Stimulated activated CD4-positive, alpha-beta T cell treated with anti-CD3 and anti-CD28 coated beads, Interleukin-12 subunit alpha, Interleukin-12 subunit beta, amount 100 ng/mL, for 4 hours (primary cell): ENCODE measurements around the gene IRS1.

Experiments
- DNase-seq: peaks from one replicate; pipeline ENCODE4 v3.0.0-alpha.2; 2020

IRS1 gene

DNA sequence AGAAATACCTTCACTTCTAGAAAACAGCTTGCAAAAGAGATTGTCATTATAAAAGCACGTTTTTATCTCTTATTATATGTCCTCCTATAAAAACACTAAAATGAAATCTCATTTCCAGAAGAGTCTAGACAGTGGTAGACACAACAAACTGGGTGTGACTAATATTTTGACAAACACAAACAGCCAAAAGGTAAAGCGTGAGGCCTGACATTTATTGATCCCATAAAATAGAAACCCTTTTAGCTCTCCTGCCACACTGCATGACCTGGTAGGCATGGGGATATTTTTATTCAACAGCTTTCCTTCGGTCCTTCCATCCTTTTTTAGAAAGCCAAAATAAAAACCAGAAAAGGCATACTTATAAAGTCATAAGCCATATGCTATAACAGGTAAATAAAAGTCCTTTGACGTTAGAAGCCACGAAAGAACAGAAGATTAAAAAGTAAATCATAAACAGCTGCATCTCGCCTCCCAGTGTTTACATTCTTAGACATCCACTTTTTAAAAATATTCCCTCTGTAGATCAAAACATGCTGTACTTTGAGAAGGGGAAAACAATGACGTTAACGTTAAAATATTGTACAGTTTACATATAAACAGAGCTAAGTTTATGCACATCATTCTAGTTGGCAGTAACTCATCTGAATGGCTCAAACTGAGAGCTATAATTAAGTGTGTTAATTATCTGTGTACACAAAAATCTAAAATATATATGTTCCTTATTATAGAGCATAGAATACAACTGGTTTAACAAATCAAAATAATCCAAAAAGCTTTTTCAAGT lies 44.6 kb downstream of the IRS1 start:
- no peak for DNase-seq

DNA sequence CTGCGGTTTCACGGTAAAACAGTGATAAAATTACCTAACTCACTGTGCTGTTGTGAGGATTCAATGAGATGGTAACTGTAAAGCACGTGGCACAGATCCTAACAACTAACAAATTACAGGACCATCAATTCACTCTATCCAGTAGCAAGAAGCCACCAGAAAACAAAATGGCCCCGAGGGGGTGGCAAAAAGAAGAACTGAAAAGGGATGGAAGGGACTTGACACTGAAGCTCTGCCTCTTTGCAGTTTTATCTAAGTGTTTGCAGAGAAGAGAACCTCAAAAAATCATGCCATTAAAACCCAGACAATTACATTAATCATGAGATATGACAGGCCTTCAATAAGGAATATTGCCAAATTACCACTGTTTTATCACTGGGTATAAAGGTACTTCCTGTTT lies 46.7 kb downstream of the IRS1 start:
- DNase-seq = no peak

DNA sequence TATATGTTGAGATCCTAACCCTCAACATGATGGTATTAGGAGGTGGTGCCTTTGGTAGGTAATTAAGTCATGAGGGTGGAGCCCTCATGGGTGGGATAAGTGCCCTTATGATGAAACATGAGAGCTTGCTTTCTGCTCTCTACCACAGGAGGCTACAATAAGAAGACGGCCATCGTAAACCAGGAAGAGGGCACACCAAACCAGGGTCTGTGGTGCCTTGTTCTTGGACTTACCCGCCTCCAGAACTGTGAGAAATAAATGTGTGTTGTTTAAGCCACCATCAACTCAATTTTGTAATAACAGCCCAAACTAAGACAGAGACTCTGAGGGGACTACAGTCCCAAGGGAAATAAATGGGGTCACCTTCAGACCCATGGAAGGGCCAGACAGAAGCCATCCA lies 52.3 kb downstream of the IRS1 start:
- no peak for DNase-seq

DNA sequence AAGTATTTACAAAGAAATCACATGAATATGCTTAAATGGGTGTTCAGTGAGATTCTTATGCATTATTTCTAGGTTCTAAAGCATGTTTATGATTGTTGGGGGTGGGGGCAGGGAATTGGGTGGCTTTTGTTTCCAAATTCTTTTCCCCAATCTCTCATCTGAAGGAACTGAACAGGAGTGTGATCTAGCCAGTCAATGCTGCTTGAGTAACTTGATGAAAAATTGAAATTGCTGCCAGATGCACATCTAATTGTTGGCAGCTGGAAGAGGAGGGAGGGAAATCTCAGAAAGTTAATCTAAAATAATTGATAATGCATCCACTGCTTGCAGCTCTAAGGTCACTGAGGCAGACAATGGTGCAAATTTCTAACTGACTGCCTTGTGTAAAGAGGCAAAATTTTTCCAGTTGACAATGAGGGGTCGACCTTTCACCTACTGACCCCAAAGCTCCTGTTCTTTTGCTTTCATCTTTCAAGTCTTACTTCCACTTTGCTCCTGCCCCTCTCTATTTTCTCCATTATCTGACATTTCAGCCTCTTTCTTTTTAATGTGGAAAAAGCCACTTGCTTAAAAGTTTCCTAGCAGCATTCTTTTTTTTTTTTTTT lies 53.3 kb downstream of the IRS1 start:
- no peak for DNase-seq

DNA sequence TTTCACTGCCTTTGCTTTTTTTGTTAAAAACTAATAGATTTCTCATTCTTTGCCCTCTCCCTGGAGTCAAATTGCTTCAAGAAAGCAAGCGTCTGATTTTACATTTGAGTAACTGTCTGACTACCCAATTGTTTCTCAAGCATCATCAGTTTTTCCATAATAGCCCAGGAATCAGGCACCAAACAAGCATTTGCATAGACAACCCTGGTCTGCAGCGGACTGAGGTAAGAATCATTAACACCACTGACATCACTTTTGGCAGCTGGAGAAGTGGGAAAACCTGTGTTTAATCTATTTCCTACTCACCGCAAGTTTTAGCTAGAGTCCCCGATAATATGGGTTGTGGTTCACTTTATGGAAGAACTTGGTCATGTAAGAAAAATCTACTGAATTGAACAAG lies 55.7 kb downstream of the IRS1 start:
- no peak for DNase-seq

DNA sequence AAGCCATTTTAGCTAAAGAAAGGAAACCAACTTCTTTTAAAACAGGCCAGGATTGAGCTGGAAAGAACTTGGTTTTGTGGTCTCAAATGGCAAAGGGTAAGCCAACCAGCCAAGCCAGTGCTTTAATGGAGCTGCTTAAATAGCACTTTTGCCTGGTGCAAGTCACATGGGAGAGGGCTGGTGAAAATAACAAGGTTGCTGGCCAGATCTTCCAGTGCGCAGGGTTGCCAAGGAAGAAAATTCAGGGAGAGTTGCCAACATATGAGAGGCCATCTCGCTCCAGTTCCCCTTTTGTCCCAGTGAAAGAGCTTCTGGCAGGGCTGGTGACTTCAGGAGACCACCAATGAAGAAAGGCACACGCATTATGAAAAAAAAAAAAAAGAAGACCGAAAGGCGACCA lies 57.3 kb downstream of the IRS1 start:
- no peak for DNase-seq

DNA sequence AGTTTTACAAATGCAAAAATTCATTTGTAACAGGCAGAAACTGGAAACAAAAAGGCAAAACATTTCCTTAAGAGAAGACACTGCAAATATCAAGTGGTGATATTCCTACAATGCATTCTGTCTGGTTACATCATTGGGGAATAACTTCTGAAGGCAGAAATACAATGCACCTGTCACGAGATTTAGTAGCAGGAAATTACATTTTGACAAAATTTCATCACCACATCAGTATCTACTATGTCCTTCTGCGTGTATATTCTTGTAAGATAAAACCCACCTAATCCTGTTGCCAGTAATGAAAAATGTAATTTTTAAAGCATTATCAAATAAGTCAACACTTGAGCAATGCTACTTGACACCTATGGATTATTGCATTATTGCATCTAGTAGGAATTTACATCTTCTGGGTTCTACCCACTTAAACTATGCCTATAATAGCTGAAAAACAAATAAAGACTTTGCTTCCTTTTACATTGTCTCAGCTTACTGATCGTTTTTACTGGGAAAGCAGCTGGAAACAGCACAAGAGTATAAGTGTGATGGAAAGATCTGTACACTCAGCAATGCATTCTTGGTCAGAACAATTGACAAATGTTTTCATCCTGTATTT lies 59.5 kb downstream of the IRS1 start:
- no peak for DNase-seq

DNA sequence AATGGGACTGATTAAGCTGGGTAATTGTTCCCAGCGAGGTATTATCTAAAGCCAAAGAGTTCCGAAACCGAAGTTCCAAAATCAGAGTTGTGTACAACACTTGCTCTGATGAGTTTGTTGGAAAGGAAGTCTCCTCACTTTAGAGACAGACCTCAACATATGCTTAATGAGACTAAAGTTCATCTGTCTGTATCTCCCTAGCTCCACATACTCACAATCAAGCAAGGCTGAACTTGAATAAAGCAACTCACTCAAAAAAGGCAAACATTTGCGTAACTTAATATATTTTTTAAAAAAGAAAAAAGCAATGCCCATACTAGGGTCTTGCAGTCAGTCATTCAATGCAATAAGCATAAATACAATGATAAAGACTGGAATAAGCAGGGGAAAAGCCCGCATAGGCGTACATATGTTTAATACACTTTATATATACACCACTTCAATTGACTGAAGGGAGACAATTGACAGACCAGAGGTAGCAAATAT lies 60.0 kb downstream of the IRS1 start:
- DNase-seq = no peak

DNA sequence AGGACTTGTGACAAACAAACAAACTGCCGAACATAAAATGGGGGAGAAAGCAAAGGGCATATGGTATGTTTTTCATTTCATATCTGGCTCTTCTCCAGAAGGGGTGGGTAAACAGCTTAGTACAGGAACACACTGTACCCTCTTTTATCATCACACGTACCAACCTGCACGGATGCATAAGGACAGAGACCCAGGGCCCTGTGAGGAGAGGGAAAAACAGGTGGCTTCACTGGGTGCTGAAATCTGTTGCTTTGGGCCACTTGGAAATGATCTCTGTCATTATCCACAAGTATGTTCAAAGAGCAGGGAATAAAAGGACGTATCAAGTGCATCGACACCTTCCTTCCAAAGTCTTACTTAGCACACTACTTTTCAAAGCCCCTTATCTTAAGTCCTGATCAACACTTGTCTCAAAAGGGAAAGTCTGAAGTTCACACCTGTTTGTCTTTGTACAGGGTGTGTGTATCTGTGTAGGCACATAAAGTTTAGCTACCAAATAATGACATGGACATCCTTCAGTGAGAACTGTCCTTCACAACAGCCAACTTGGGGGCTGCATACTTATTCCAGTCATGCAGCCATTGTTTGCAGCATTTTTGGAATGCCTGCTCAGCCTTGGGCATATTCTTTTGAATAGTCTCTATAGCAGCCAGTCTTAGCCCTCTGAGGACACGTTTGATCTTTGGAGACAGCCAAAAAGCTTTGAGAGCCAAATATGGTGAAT lies 60.6 kb downstream of the IRS1 start:
- DNase-seq = no peak

DNA sequence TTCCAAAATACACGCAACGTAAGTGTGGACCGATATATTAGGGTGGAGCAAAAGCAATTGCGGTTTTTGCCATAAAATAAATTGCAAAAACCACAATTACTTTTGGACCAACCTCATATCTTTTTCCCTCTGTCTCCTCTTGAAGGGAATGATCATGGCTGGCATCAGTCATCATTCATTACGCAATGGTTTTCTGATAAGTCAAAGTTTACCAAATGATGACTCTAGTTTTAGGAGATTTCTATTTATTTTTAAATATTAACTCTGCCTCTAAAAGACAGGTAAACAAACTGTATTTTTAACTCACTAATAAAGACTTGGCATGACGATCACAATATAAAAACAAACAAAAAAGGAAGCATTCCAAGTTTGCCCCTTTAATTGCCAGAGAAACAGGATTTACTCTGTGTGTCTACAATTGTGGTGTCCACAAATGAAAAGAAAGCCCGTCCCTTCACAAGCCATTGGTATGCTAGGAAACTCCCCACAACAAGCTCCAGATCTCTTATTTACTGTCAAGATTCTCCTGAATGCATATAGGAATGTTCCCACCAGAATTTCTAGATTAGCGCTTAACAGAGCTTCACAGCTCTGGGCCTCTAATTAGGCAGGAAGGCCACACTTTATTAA lies 61.3 kb downstream of the IRS1 start:
- no peak for DNase-seq

DNA sequence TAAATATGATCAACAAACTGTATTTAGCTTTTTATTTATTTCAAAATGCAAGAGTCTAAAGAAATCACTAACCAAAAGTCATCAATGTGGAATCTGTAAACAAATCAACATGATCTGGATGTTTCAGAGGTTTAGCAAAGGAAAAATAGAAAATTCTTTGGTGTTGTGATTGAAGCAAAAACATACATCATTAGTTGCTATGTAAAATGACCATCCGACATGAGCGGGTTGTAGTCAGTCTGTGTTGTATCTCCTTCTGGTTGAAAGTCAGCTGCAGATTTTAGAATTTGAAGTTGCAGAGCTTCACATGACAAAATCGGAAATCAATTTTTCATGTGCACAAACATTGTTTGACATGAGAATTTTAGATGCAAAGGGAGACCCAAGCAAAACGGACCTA lies 63.2 kb downstream of the IRS1 start:
- DNase-seq = no peak

DNA sequence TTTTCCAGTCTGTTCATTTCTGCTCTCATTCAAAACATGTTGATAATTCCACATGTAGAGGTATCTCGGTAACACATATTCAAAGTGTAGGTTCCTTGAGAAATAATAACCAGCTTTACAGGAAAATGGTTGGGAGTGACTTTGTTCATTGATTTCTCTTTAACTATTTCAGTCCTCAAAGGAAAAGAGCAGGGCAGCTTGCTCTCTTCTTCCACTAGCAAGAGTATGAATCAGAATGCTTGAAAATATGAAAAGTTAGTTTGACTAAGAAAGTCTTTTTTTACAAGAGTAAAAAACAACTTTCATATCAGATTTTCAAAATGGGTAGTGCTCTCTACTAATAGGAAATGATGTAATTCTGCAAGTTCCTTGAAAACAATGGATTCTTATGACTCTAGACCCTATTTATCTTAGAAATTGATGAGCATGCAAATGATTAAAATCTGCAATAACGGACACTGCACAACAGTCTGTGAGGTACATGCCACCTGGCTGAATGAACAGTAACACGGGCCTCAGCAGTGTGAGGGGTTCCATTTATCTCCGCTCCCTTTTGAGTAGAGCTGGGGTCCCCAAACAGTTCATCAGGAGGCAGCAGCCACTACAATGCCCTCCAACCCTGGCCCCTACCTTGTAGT lies 65.6 kb downstream of the IRS1 start:
- no peak for DNase-seq

DNA sequence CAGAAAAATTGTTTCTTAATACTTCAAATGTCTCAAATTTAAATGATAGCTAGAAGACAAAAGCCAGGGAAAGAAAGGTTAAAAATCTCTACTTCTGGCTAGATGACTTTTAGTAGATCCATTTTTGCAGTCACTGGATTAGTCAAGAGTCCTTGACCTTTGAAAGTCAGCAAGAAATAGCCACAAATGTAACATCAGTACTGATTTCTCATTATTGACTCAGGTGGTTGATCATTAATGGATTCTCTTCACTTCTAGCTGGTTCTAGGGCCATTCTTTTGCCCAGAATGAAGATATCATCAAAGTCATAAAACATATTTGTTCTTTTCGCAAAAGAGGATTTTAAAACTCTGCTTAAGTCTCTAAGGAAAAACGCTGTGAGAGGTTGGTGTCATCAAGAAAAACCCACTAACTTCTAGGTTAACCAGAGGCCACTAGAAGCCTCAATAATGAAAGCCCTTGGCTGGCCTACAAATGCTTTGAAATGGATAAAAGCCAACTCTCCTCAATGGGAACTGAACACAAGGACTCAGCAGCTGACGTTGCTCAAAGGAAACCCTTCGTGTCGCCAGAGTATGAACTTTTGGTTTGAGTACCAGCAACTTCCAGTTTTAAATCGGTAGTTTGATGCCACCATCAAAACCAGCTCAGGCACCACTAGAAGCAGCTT lies 66.3 kb downstream of the IRS1 start:
- no peak for DNase-seq

DNA sequence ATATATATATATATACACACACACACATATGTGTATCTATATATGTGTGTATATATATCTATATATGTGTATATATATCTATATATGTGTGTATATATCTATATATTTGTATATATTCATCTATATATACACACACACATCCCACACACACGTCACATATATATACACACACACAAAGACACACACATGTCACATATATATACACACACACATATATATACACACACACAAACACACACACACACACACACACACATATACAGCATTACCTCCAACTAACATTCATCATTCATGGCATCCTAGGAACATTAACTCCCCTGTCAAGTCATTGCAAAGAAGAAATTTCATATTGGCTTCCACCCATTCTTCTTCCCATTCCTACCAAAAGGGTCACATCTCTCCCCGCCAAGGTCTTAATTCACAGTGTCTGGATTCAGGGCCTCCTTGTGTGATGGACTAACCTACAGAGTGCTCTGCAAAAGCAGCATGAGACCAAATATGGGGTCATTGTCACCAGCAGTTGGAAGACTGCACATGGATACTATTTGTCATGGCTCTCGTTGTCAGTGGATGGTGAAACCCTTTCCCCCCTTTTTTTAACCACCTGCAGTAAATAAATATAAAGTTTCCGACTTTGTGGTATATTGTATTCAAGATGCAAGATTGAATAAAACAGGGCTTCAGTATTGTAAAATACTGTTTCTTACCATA lies 67.0 kb downstream of the IRS1 start:
- no peak for DNase-seq

DNA sequence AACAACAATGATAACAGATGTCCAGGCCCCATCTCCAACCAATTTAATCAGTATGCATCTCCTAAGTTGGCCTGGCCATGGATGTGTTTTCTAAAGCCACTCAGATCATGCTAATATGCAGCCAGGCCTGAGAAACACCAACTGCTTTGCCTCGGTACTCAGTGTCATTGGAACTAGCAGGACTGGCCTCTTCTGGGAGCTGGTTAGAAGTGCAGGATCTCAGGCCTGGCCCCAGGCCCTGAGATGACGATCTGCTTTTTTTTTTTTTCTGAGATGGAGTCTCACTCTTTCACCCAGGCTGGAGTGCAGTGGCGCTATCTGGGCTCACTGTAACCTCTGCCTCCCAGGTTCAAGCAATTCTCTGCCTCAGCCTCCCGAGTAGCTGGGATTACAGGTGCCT lies 69.1 kb downstream of the IRS1 start:
- DNase-seq = no peak

DNA sequence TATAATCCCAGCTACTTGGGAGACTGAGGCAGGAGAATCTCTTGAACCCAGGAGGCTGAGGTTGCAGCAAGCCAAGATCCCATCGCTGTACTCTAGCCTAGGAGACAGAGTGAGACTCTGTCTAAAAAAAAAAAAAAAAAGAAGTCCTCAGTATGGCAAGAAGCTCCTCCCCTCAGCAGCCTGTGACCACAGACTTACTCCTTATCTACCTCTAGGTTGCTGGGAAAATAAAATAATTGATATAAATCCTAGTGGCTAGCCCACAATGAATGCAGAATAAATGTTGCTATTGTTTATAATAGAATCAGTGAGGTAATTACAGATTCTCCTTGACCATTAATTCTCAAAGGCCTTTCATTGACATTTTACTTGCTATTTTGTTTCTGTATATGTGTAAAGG lies 70.6 kb downstream of the IRS1 start:
- DNase-seq = no peak

DNA sequence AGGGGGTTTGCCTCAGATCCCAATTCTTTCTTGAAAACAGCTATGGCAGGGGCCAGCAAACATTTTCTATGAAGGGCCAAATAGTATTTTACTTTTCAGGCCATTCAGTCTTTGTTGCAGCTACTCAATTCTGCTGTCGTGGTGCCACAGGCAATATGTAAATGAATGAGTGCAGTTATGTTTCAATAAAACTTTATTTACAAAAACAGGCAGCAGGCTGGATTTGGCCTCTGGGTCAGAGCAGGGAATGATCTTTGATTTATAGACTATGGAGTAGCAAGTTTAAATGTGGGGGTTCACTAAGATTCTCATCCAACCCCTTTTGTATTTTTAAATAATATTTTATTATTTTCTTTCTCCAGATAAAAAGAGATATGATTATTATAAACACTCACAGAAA lies 72.4 kb downstream of the IRS1 start:
- no peak for DNase-seq

DNA sequence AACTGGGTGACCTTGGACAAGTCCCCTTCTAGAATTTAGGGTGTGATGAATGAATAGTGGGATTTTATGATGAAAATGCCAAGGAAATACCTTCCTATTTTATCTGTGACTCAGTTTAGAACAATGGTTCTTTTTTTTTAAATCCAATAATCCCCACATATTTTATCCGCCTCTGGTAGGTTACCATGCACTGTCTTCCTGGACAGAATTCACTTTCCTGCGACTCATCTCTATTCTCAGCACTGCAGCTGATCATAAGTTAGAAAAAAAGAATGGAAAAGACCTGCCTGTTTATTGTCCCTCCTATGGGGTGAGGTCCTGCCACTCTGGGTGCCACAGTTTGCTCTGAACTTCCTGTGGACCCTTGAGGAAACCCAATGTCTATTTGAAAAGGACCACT lies 73.1 kb downstream of the IRS1 start:
- no peak for DNase-seq

DNA sequence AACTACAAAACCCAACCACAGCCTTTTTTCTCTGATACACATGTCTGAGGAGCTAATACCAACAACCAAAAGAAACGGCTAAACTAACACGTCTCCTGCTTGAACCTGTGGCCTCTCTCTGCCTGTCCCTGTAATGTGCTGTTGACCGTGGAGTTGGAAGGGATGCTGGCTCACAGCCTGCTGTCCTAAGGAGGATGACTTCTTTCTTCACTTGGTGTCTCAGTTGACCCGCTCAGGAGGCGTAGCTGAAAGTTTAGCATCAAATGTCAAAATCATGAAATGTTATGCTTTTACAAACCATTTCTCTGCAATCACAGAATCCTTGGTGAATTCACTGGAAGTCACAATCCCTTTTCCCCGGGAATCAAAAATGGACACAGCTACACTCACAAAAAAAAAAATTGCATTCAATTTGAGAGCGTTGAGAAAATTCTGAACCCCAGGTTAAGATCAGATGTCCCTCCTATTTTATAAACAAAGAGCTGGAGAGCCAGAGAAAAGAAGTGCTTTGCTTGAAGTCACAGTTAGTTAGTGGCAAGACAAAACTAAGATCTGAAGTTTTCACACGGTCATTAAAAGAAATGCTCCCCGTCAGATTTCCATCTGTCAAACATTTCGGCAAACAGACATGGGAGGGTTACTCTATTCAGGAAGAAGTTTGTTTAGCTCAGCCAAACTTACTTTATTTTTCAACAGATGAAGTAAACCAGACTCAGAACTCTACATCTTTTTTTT lies 74.3 kb downstream of the IRS1 start:
- no peak for DNase-seq

DNA sequence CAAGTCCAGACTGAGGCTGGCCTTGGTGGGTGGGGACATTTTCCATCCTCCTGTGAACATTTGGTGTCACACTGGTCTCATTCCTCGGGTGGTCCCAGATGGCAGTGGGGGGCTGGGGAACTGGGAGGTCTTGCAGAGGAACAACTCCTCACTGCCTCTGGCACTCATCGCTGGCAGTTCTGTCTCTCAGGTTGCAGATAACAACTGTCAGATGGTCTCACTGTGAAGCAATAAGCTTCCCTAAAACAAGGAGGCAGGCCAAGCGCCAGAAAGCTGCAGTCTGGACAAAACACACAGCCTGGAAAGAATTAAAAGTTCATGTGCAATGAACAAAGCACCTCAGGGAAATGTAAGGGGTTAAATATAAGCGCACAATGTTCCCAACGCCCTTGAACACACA lies 78.1 kb downstream of the IRS1 start:
- DNase-seq = no peak

DNA sequence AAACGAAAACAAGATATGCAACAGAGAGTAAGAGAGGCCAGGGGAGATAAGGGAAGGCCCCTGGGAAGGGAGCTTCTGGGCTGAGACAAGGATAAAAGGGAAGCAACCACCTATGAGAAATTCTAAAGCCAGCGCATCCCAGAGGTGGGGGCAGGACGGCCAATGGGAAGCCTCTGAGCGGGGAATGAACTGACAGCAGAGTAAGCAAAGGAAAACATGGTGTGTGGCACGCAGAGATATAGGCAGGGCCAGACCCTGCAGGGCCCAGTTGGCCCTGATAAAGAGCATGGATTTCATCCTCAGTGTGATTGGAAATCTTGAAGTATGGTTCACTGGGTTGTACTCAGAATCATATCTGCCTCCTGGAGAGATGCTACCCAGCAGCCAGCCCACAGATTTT lies 78.7 kb downstream of the IRS1 start:
- DNase-seq = no peak
